ENCODE measurements around the gene LCN15. TPM values are rescaled to one million over a fixed set of nuclear protein-coding genes. Genes with fewer than 3 reads are reported as not detected.

The LCN15 gene
- total and polyA plus RNA-seq, 2 of the 4 experiments (the other 2 are of a cell fraction) = not detected

DNA sequence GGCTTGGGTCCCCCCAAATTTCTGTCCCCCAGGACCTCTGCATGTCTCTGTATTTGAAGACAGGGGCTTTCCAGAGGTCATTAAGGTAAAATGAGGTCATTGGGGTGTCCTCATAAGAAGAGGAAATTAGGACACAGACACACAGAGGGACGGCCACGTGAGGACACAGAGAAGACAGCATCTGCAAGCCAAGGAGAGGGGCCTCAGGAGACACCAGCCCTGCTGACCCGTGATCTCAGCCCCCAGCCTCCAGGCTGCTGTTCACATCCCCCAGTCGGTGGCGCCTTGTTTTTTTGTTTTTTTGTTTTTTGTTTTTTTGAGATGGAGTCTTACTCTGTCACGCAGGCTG lies 30.7 kb upstream of the LCN15 start:
- in situ Hi-C loops (cut with MboI; ENCODE audit: low sequenced_read_pairs) (no loop called here), intact Hi-C loops (cut with micrococcal nuclease) (no loop called here), dilution Hi-C loops (cut with HindIII; ENCODE audit: low sequenced_read_pairs, unreplicated experiment) (no loop called here)
- Histone ChIP-seq H2BK20ac (ENCODE audit: low read depth, low read length) (no peak overlapping the region), H3K4me1 (ENCODE audit: control insufficient read depth, insufficient read depth, low read length) (peaks cover 11% of the 10 kb centered on the region), H3K23ac (ENCODE audit: low read depth, low read length) (no peak overlapping the region), H3K4me3 (ENCODE audit: insufficient read depth, low read depth, low read length) (no peak overlapping the region), H3K4me2 (ENCODE audit: low read depth, low read length) (no peak overlapping the region), H4K5ac (ENCODE audit: low read depth, low read length) (no peak overlapping the region), H3K9me1 (ENCODE audit: insufficient read depth, low read length) (no peaks in the 10 kb centered on the region), H2BK120ac (ENCODE audit: low read depth, low read length) (no peak overlapping the region), H2AFZ (replicated peaks; ENCODE audit: low read length, poor library complexity) (no peak overlapping the region), H3K36me3 (ENCODE audit: control insufficient read depth, insufficient read depth, low read length) (peaks cover 8% of the 10 kb centered on the region; the same call in 1 of the 2 replicates), H3K9ac (ENCODE audit: low read depth, low read length) (no peak overlapping the region), H4K20me1 (ENCODE audit: insufficient read depth, low read length) (peaks cover 14% of the 10 kb centered on the region), H3K4ac (ENCODE audit: low read depth, low read length) (no peak overlapping the region), H3K79me1 (ENCODE audit: low read depth in 1 of 2, low read length in 2 of 2) (peaks cover 3 to 24% of the 10 kb centered on the region in 2 experiments; a peak in 3 of 4 replicates), H2BK5ac (ENCODE audit: low read depth, low read length, poor library complexity, severe bottlenecking) (no peak overlapping the region), H4K91ac (ENCODE audit: insufficient read depth, low read depth, low read length) (no peak overlapping the region), H2AK9ac (replicated peaks; ENCODE audit: low read depth, low read length, poor library complexity) (no peak overlapping the region), H3K27me3 (ENCODE audit: control insufficient read depth, insufficient read depth, low read length) (peaks cover 19% of the 10 kb centered on the region), H3K9me3 (ENCODE audit: control insufficient read depth, insufficient read depth, low read length) (no peaks in the 10 kb centered on the region), H2BK15ac (ENCODE audit: low read depth, low read length) (no peak overlapping the region), H3K56ac (ENCODE audit: extremely low read depth, insufficient read depth, low read length) (no peak overlapping the region), H2AK5ac (ENCODE audit: low read depth, low read length) (no peak overlapping the region), H3K27ac (ENCODE audit: insufficient read depth, low read length) (no peak overlapping the region), H3K14ac (replicated peaks; ENCODE audit: low read depth, low read length) (no peak overlapping the region), H3K18ac (ENCODE audit: low read depth, low read length) (no peak overlapping the region), H4K8ac (ENCODE audit: low read depth in 2 of 2, low read length in 2 of 2) (no peak overlapping the region)
- TF ChIP-seq MAFK (IDR thresholded peaks at IDR 0.05; ENCODE audit: low read depth, low read length) (no peak), BHLHE40 (IDR thresholded peaks at IDR 0.05; ENCODE audit: low read depth, low read length) (no peak), MAZ (IDR thresholded peaks at IDR 0.05; ENCODE audit: borderline replicate concordance, low read depth, low read length) (no peak), RFX5 (IDR thresholded peaks at IDR 0.05; ENCODE audit: low read depth, low read length) (no peak), FOS (IDR thresholded peaks at IDR 0.05; ENCODE audit: low read depth, low read length) (no peak), MXI1 (IDR thresholded peaks at IDR 0.05; ENCODE audit: borderline replicate concordance, low read depth, low read length) (no peak), POLR2A (IDR thresholded peaks at IDR 0.05; ENCODE audit: low read depth, low read length) (no peak), CTCF (conservative IDR thresholded peaks at IDR 0.05; ENCODE audit: low read depth, low read length) (no peak)
- DNase-seq = no peak
- POLR2A ChIA-PET (ENCODE audit: unreplicated experiment) = no interaction called here
- WGBS, 2 experiments (ENCODE audit: extremely low coverage in 2 of 2, insufficient read length in 1 of 2) = no CpG with 5 or more reads among the region's 6 CpGs
- ATAC-seq (ENCODE audit: low read depth) = no peak
- no TSS peak for BruUV-seq (replicated peaks)
- CTCF ChIA-PET = no interaction called here

All from IMR-90 (cell line).